C1 segment of cervical spinal cord (tissue), 14 donors: ENCODE results near the gene WASHC2C.
"Not testable (repeated sequence)": the region's sequence is repeated elsewhere in the genome, so short reads cannot be mapped to it uniquely, and the experiment has no call there.

ENCODE experiments used
- DNase-seq, 14 donors: peaks; one replicate each; lab custom pipeline; 2025; lab: John Stamatoyannopoulos, UW

WASHC2C gene

GRCh38 chr10:45761622-45762021, 34.6 kb downstream of the WASHC2C start:
- DNase-seq = not testable (repeated sequence)

- DNase-seq = not testable (repeated sequence)
Measured at GRCh38 chr10:45763037-45763436, 36.0 kb downstream of the WASHC2C start.

DNA sequence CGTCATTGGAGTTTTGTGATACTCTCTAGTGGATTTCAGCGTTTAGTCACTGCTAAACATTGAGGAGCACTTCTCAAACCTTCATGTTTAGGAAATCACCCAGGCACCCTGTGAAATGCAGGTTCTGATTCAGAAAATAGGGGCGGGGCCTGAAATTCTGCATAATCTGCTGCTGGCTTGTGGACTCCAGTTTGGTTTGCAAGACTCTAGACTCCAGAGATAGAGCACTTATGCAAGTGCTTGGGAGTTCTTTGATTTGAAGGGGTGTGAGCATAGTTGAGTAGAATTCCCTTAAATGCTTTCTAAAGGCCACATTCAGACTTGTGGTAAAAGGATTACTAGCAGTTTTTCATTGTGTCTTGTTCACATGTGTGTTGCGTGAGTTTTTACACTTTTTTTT, 41.3 kb downstream of the WASHC2C start:
- DNase-seq = not testable (repeated sequence)

DNA sequence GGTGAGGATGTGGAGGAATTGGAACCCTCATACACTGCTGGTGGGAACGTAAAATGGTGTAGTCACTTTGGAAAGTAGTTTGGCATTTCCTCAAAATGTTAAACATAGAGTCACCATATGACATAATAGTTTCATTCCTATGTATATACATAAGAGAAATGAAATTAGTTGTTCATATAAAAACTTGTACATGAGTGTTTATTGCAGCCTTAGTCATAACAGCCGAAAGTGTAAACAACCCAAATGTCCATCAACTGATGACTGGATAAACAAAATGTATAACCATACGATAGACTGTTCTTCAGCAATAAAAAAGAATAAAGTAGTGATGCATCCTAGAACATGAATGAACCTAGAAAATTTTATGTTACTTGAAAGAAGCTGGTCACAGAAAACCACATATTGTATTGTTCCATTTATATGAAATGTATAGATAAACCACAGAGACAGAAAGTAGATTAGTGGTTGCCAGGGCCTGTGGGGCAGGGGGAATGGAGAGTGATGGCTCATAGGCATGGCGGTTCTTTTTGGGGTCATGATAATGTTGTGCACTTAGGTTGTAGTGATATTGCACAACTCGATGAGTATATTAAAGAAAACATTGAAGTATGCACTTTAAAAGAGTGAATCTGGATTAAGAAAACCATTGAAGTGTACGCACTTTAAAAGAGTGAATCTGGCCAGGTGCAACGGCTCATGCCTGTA, 44.8 kb downstream of the WASHC2C start:
- DNase-seq = not testable (repeated sequence)

DNA sequence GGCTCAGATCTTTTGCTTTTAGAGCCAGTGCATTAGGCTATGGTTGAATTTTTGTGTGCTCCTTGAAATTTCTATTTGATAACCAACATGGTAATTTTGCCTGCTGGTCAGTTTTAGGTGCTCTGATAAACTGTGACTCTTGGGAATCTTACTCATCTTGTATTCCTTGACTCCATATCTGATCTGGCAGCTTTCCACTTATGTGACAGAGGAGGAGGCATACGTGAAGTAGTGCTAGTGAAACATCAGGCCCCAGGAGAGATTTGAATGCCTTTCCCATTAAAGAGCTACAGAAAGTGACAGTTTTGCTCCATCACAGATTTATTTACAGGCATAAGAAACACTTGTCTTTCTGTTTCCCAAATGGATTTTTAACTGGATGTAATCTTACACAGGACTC, 59.2 kb downstream of the WASHC2C start:
- not testable (repeated sequence) for DNase-seq

DNA sequence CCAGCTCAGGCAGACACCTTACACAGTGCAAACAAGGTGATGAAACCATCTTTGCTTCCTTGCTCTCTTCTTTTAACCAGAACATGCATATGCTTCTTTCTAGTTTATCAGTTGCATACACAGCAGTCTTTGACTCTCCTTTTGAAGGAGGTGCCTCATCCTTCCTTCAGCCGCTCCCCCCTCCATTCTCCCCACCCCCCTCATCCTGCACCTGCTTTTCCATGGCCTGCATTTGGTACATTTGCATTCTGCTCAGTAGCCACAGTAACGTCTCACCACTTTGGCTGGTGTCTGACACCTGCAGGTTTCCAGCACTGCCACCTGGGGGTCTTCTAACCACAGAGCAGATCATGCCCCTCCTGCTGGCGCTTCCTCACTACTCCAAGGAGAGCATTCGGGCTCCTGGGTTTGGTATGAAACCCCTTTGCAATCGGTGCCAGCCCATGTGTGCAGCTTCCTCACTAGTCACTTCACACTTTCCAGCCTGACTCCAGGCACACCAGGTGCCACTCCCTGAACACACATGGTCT, 60.2 kb downstream of the WASHC2C start:
- DNase-seq = not testable (repeated sequence)

DNA sequence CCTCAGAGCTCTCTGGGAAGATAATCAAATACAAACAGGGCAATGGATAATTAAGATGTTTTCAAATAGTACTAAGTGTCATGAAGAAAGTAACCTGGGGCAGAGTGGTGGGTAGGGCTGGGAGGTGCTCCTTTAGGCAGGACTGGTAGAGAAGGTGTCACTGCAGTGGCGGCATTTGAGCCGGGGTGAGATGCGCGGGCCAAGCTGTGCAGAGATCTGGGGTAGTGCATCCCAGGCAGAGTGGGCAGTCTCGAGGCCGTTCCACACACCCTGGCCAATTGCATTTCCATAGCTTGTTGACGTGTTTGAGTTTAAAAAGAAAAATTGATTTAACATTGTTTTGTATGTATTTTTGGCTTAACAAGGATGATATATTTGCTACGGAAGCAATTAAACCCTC, 62.9 kb downstream of the WASHC2C start:
- not testable (repeated sequence) for DNase-seq

DNA sequence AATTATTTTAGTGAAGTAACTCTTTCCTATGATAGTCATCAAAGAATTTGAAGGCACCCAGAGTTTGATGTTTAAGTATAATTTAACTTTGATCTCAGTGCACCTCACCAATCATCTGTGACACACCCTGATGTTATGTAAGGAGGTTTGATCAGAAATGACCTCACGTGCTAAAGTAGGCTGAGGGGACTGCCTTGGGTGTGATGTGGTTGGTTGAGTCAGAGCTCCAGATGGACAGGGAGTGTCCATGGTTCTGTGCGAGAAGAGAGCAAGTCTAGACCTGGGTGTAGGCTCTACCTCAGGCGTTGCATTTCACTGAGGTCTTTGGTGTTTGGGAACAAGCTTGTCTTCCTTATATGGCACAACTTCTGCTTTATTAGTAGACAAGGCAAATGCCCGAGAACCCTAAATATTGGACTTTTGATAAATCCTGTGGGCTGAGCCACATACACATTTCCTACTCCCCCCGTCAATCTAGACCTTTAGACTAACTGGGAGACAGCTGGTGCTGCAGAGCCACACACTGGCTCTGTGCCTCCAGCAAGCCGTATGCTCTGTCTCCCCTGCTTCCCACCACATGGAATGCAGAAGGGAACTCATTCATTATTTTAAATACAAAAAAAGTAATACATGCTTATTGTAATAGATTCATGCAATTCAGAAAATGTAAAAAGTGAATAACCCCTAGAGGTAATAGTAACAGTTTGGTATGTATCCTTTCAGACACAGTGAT, 63.8 kb downstream of the WASHC2C start:
- not testable (repeated sequence) for DNase-seq

DNA sequence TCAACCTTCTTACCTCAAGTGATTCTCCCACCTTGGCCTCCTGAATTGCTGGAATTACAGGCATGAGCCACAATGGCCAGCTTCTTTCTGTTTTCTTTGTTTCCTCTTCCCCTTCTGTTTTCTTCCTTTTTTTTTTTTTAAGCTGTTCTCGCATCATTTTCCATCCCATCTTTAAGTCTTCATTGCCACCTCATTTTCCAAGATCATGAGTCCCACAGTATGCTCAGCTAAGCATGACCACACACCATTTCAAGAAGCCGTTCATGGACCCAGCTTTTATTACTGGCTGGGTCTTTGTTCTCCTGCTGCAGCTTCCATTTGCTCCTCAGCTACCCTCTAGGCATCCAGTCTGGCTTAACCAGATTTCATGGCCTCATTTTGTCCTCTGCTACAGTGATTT, 67.7 kb downstream of the WASHC2C start:
- not testable (repeated sequence) for DNase-seq

DNA sequence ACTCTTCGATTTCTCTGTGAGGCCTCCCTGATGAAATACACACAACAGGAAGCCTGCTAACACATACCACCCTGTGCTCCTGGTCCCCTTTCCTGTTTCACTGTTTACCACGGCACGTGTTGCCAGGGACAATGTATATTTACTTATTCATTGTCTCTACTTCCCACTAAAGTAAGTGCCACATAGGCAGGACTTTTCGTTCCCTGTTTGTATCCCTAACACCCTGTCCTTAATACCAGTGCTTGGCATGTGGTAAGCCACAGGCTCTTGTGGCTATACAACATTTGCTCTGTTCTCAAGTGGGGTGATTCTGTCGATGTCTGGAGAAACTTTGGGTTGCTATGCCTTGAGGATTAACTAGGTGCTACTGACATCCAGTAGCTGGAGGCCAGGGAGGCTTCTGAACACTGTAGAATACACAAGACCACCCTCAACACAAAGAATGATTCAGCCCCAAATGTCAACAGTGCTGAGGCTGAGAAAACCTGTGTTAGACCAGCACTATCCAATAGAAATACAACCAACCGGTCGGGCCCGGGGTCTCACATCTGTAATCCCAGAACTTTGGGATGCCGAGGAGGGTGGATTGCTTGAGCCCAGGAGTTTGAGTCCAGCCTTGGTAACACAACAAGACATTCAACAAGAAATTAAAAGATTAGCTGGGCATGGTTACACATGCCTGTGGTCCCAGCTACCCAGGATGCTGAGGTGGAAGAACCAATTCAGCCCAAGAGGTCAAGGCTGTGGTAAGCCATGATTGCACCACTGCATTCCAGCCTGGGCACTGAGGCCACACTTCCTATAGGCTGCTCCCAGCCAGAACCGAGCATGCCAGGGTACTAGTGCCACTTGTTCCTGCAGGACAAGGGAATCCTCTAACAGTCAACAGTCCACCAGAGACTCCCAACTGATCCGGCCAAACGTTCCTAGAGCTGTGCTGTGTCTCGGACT, 76.3 kb downstream of the WASHC2C start:
- DNase-seq = not testable (repeated sequence)

- DNase-seq = not testable (repeated sequence)
Measured at GRCh38 chr10:45804996-45805395, 77.9 kb downstream of the WASHC2C start.

GRCh38 chr10:45809837-45810236, 82.8 kb downstream of the WASHC2C start:
- DNase-seq = no peak

DNA sequence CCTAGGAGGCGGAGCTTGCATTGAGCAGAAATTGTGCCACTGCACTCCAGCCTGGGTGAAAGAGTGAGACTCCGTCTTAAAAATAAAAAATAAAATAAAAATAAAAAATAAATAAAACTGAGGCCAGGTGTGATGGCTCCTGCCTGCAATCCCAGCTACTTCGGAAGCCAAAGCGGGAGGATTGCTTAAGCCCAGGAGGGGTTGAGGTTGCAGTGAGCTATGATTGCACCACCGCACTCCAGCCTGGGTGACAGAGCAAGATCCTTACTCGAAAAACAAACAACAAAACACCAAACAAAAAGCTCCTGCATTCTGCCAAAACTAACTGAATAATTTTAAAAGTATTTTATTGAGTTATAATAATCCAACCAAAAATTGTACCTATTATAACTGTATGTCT, 84.0 kb downstream of the WASHC2C start:
- DNase-seq = no peak

DNA sequence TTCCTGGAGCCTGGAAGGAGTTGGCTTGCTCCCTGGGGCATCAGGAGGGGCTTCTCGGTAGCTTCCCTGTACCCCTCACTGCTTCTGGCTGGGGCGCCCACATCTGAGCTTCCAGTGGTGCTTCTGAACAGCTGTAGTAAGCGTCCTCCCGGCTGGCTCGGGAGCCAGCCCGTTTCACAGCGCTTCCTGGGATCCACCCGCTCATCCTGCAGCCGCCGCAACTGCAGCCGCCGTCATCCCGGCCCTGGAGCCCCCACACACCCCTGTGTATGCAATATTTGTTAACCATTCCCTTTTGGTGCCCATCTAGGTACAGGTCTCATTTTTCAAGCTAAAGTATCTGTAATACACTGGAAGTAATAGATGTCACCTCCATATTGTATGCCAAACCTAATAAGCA, 85.9 kb downstream of the WASHC2C start:
- DNase-seq = not testable (repeated sequence)

GRCh38 chr10:45814146-45814545, 87.1 kb downstream of the WASHC2C start:
- not testable (repeated sequence) for DNase-seq

DNA sequence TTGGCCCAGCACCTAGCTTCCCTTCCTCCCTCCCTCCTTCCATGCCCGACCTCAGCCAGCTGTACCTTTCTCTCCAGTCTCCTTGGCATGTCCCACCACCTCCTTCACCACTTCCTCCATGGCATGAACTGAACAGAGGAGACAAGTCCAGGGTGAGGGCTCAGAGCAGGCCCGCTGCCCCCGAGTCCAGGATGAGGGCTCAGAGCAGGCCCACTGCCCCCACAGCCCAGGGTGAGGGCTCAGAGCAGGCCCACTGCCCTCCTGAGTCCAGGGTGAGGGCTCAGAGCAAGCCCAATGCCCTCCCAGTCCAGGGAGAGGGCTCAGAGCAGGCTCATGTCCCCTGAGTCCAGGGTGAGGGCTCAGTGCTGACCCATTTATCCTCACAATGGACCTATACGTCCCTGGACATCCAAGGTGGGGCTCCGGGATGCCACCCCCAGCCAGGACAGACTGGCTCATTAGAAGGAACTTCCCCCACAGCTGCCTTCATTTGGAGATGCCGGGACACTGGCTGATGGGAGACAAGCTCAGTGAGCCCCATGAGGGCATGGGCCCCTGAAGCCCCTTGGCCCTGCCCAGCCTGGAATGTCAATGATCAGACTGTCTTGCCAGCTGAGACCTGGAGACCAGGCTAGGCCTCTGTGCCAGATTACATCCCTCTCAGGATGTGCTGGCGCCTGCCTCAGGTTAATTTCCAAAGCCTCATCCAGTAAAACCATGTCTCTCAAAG, 90.2 kb downstream of the WASHC2C start:
- no peak for DNase-seq

- no peak for DNase-seq
Measured at GRCh38 chr10:45817912-45818311, 90.8 kb downstream of the WASHC2C start.

GRCh38 chr10:45819552-45819951, 92.5 kb downstream of the WASHC2C start:
- no peak for DNase-seq

DNA sequence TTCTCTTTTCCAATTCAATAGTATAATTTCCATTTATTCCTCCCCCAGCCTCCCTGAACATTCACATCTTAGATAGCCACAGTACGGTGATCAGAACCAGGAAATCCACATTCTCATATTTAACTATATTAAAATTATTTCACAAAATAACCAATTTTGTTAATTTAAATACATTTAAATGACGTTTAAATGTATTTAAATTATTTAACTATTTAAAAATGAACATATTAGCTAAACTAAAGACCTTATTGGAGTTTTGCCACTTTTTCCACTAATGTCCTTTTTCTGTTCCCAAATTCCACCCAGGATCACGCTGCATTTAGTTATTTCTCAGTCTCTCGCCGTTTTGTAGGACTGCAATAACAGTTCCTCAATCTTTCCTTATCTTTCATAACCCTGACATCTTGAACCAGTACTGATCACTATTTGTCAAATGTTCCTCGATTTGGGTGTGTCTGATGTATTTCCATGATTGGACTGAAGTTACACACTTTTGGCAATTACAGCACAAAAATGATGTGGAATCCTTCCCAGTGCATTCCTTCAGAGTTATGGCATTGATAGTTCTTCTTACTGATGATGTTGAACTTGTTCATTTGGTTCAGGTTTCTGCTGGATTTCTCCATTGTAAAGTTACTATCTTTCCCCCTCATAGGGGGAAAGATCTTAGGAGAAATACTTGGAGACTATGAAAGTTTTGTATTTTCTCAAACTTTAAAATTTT, 93.2 kb downstream of the WASHC2C start:
- DNase-seq = not testable (repeated sequence)

DNA sequence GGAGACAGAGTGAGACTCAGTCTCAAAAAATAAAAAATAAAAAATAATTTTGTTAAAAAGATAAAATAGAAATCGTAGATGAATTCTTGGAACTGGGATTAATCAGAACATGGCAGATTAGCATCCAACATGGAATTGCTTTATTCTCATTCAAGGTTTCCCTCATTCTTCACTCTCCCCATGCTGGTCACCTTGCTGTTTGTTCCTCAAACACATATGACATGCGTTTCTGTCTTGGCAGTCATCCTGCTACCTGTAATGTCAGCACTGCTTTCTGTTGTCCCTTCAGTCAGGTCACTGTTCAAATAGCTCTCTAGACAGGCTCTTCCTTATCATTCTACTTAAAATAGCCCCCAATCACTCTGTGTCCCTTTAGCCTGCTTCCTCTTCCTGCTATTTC, 95.9 kb downstream of the WASHC2C start:
- DNase-seq = not testable (repeated sequence)
